GM18861 (cell line): ENCODE measurements around the gene SECTM1.

ENCODE experiments used
- ATAC-seq: cut with Tn5 transposase; IDR thresholded peaks from one replicate; pipeline ENCODE4 v1.9.1; 2021; ENCODE audit not compliant: unreplicated experiment

Gene SECTM1

GRCh38 chr17:82282239-82283207 lies 51.0 kb downstream of the SECTM1 start:
- ATAC-seq = no peak

GRCh38 chr17:82281502-82282238 lies 51.9 kb downstream of the SECTM1 start:
- ATAC-seq = no peak

- no peak for ATAC-seq
Observed at GRCh38 chr17:82281076-82281475, 52.5 kb downstream of the SECTM1 start.

GRCh38 chr17:82280537-82280936 lies 53.0 kb downstream of the SECTM1 start:
- no peak for ATAC-seq

- no peak for ATAC-seq
Observed at GRCh38 chr17:82278786-82279391, 54.7 kb downstream of the SECTM1 start.

GRCh38 chr17:82278308-82278707 lies 55.3 kb downstream of the SECTM1 start:
- no peak for ATAC-seq

GRCh38 chr17:82277851-82278250 lies 55.7 kb downstream of the SECTM1 start:
- ATAC-seq = no peak

- ATAC-seq = no peak
Observed at GRCh38 chr17:82276938-82277337, 56.6 kb downstream of the SECTM1 start.

- ATAC-seq = no peak
Observed at GRCh38 chr17:82275326-82275725, 58.2 kb downstream of the SECTM1 start.

GRCh38 chr17:82274134-82275020 lies 59.2 kb downstream of the SECTM1 start:
- ATAC-seq = no peak

- ATAC-seq = no peak
Observed at GRCh38 chr17:82273327-82274133, 60.0 kb downstream of the SECTM1 start, which contains the start of gene CSNK1D. TSS of gene CSNK1D (minus strand) at chr17:82273700. CDS start at chr17:82273381, 319 bp downstream.

GRCh38 chr17:82272495-82273326 lies 60.9 kb downstream of the SECTM1 start:
- ATAC-seq = no peak

- no peak for ATAC-seq
Observed at GRCh38 chr17:82271401-82271800, 62.2 kb downstream of the SECTM1 start.
